GM10266 (cell line): ENCODE data around the gene TECPR1.

Source experiments
- DNase-seq: peaks from one replicate; pipeline ENCODE4 v3.0.0; 2012; ENCODE audit errors: extremely low spot score
- TF ChIP-seq, protein P1 (sequence below): IDR thresholded peaks from 2 replicates; pipeline ENCODE4 v1.5.1; 2012; ENCODE audit warnings: mild to moderate bottlenecking, low read depth; ENCODE audit not compliant: control insufficient read depth, insufficient read depth; ENCODE audit errors: missing control alignments

The TECPR1 gene

DNA sequence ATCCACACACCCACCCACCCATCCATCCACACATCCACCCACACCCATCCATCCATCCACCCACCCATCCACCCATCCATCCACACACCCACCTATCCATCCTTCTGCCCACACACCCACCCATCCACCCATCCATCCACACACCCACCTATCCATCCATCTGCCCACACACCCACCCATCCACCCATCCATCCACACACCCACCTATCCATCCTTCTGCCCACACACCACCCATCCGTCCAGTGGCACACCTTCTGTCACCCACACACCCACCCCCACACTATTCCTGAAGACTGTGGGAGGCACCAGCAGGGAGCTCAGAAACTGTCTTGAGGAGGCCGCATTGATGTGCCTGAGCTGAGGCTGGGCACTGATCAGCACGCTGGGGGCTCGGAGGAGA lies 9.1 kb downstream of the TECPR1 start:
- no peak for DNase-seq
- TF ChIP-seq, protein P1, sequence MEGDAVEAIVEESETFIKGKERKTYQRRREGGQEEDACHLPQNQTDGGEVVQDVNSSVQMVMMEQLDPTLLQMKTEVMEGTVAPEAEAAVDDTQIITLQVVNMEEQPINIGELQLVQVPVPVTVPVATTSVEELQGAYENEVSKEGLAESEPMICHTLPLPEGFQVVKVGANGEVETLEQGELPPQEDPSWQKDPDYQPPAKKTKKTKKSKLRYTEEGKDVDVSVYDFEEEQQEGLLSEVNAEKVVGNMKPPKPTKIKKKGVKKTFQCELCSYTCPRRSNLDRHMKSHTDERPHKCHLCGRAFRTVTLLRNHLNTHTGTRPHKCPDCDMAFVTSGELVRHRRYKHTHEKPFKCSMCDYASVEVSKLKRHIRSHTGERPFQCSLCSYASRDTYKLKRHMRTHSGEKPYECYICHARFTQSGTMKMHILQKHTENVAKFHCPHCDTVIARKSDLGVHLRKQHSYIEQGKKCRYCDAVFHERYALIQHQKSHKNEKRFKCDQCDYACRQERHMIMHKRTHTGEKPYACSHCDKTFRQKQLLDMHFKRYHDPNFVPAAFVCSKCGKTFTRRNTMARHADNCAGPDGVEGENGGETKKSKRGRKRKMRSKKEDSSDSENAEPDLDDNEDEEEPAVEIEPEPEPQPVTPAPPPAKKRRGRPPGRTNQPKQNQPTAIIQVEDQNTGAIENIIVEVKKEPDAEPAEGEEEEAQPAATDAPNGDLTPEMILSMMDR, result no peak

DNA sequence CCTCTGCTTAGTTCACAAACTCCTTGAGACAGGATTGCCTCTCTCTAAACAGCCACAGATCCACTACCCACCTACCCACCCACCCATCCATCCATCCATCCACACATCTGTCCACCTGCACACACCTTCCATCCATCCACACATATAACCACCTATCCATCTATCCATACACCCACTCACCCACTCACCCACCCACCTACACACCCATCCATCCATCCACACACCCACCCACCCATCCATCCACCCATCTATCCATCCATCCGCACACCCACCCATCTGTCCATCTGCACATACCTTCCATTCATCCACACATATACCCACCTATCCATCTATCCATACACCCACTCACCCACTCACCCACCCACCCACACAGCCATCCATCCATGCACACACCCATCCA lies 9.7 kb downstream of the TECPR1 start:
- TF ChIP-seq, protein P1, result no peak
- DNase-seq, result no peak

DNA sequence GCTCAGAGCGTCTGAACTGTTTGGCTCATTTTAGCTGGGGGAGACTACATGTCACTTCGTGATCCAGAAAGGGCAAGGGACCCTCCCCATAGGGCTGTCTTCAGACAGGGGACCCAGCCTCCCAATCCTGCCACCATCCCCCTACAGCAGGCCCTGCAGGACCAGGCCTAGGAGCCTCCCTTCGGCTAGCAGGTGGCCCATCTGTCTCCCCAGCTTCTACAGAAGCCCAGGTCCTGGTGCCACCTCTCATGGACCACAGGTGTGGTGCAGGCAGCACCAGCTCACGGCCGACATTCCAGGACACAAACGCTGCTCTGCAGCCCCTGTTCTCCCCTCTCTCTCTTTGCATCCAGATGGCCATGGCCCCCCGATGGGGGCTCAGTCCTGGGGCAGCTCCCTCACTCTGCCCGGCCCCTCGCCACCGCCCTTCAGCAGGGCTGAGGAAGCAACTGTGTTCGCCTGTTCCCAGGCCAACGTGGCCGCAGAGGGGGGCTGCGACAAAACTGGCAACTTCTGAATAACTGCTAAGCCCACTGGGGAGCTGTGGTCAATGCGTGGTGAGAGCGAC lies 10.3 kb downstream of the TECPR1 start:
- no peak for DNase-seq
- TF ChIP-seq, protein P1, result no peak

DNA sequence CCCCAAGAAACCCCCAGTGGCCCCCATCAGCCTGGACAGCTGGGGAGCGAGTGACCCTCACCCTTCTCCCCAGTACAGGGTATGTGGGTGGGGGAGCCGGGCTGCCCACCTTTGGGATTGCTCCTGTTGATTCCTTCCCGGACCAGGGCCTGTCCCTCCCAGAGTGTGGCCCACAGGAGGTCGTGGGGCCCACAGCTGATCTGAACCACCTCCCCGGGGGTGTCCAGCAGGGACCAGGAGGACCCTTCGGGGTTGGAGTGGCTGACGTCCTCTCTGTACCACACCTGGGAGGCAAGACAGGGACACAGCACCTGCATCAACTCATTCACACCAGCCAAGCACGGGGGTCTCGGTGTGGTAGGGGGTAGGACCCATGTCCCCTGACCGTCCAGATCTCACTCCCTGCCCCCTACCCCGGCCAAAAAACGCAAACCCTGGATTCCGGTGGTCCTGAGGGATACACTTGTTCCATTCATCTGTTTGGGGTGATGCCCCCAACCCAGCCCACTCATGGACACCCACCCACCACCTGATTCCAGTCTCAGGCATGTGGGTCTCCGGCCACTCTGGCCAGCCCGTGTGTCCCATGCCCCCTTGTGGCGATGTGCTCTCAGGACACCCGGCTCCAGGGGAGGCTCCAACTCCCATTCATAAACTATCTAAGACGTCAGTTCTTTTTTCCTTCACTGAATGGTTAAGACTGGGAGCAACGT lies 10.9 kb downstream of the TECPR1 start:
- TF ChIP-seq, protein P1, result peak; percentile 71
- peak; percentile 73 for DNase-seq

DNA sequence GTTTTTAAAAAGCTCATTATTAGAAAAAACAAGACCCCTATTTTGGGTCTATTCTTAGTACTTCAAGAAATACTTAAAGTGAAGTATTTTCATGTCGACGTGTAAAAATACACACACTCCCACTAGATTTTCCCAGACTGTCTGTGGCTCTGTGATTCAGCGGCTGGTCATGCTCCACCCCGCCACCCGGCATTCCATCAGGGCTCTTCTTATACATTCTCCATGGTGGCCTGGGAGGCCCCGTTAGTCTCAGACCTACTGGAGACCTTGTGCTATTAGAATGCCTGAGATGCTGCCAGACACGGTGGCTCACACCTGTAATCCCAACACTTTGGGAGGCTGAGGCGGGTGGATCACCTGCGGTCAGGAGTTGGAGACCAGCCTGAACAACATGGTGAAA lies 13.1 kb downstream of the TECPR1 start:
- TF ChIP-seq, protein P1, result no peak
- no peak for DNase-seq

DNA sequence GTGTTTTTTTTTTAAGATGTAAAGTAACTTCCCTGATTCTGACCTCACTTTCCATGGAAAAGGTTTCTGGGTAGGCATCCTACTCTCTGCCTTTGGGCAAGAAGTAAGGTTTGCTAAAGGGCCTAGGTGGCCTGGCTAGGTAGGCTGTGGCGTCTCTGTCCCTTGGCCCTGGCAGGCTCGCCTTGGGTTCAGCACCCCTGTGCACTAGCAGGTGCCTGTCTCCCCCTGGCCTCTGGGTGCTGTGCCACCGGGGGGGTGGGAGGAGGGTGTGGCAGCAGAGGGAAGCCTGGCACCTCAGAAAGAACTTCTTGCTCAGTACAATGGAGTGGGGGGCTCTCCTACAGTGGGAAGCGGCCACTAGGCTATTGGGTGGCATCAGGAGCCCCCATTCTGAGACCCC lies 14.0 kb downstream of the TECPR1 start:
- TF ChIP-seq, protein P1, result no peak
- DNase-seq, result no peak
